Endothelial cell of umbilical vein (primary cell): ENCODE measurements around the gene BRPF1. TPM values are rescaled to one million over a fixed set of nuclear protein-coding genes. Genes with fewer than 3 reads are reported as not detected.

ENCODE experiments used
- BruUV-seq: library from RNA; stranded (reverse); fragments of 400-500 nt; replicated peaks from 2 replicates; lab custom pipeline; 2021; lab: Mats Ljungman, UMichigan
- CTCF ChIA-PET: fragments of 300-600, 350-600 bp; sonication (Branson Sonifier 250); formaldehyde crosslinking; loops from one replicate; lab custom pipeline; 2021; ENCODE audit warnings: antibody characterized with exemption, inconsistent platforms; lab: Charles Lee
- POLR2A ChIA-PET: fragments of 300-600, 350-600 bp; sonication (Branson Sonifier 250); formaldehyde crosslinking; loops from one replicate; lab custom pipeline; 2021; ENCODE audit warnings: antibody characterized with exemption, inconsistent platforms; lab: Charles Lee
- DNase-seq: peaks from one replicate; pipeline ENCODE4 v3.0.0-alpha.2; 2011; ENCODE audit warnings: low read depth, low spot score
- FAIRE-seq: peaks from 2 replicates; lab custom pipeline; 2011; peaks lifted over from hg19 to GRCh38; lab: Jason Lieb, UNC
- H2AFZ ChIP-seq: 2 replicates; pipeline ENCODE4 v1.6.0; 2012; ENCODE audit warnings: low read depth, low read length, control low read depth, inconsistent platforms
- H3K27ac ChIP-seq: 2 replicates; pipeline ENCODE4 v1.5.1; 2011; ENCODE audit warnings: low read depth, mild to moderate bottlenecking, control low read depth, low read length, moderate library complexity; ENCODE audit not compliant: insufficient read depth
- H3K27me3 ChIP-seq, 2 experiments: 2 replicates each; pipeline versions ENCODE4 v1.6.0 to v1.6.1; 2011; ENCODE audit warnings: low read length in 2 of 2, mixed read lengths in 1 of 2; ENCODE audit not compliant: control insufficient read depth in 2 of 2, insufficient read depth in 2 of 2
- H3K36me3 ChIP-seq, 2 experiments: 2 replicates in 1 of 2; 3 replicates in 1 of 2; pipeline ENCODE4 v1.5.1; 2011; ENCODE audit warnings: low read length in 2 of 2, mild to moderate bottlenecking in 1 of 2, moderate library complexity in 1 of 2; ENCODE audit not compliant: control insufficient read depth in 2 of 2, insufficient read depth in 2 of 2; ENCODE audit errors: extremely low read depth in 1 of 2
- H3K4me1 ChIP-seq: 3 replicates; pipeline ENCODE4 v1.5.1; 2011; ENCODE audit warnings: mild to moderate bottlenecking, low read length; ENCODE audit not compliant: control insufficient read depth, insufficient read depth; ENCODE audit errors: extremely low read depth
- H3K4me2 ChIP-seq: 2 replicates; pipeline ENCODE4 v1.6.1; 2011; ENCODE audit warnings: low read length, control low read depth, mixed read lengths; ENCODE audit not compliant: insufficient read depth
- H3K4me3 ChIP-seq, 3 experiments: fragments of 200-600 bp in 1 of 3; sonication (generic), shearing (Covaris generic) in 1 of 3; replicated peaks in 1 of 3; 2 replicates each; pipeline ENCODE4 v1.5.1; 2011 to 2016; ENCODE audit warnings: control low read depth in 3 of 3, low read length in 3 of 3, mild to moderate bottlenecking in 2 of 3, inconsistent platforms in 1 of 3, low read depth in 1 of 3, moderate library complexity in 1 of 3; ENCODE audit not compliant: insufficient read depth in 1 of 3
- H3K79me2 ChIP-seq: 2 replicates; pipeline ENCODE4 v1.6.0; 2012; ENCODE audit warnings: low read length, inconsistent platforms; ENCODE audit not compliant: control insufficient read depth, insufficient read depth
- H3K9ac ChIP-seq: replicated peaks from 2 replicates; pipeline ENCODE3; 2011; ENCODE audit warnings: low read length, control low read depth; ENCODE audit not compliant: insufficient read depth; ENCODE audit errors: extremely low read depth
- H3K9me1 ChIP-seq: replicated peaks from 3 replicates; pipeline ENCODE4 v1.6.0; 2011; ENCODE audit warnings: mild to moderate bottlenecking, low read length; ENCODE audit not compliant: control insufficient read depth, insufficient read depth; ENCODE audit errors: extremely low read depth
- H3K9me3 ChIP-seq: replicated peaks from 2 replicates; pipeline ENCODE4 v1.5.1; 2012; ENCODE audit warnings: low read length, inconsistent platforms; ENCODE audit not compliant: control insufficient read depth, insufficient read depth
- H4K20me1 ChIP-seq: replicated peaks from 2 replicates; pipeline ENCODE3; 2011; ENCODE audit warnings: mild to moderate bottlenecking, low read length; ENCODE audit not compliant: control insufficient read depth, insufficient read depth; ENCODE audit errors: extremely low read depth
- EZH2 ChIP-seq: IDR thresholded peaks from 2 replicates; pipeline ENCODE4 v1.6.1; 2012; ENCODE audit warnings: borderline replicate concordance, low read depth, mild to moderate bottlenecking, moderate library complexity, low read length, inconsistent platforms; ENCODE audit not compliant: severe bottlenecking
- MAX ChIP-seq: IDR thresholded peaks from 2 replicates; pipeline ENCODE4 v1.6.1; 2011; ENCODE audit not compliant: insufficient read depth, insufficient read length
- POLR2A ChIP-seq: IDR thresholded peaks from 2 replicates; pipeline ENCODE4 v1.6.1; 2012; ENCODE audit warnings: low read depth, mild to moderate bottlenecking, control low read depth, low read length
- POLR2AphosphoS5 ChIP-seq: IDR thresholded peaks from 2 replicates; pipeline ENCODE4 v1.6.1; 2012; ENCODE audit warnings: low read depth, mild to moderate bottlenecking, control low read depth, low read length, moderate library complexity; ENCODE audit not compliant: insufficient read depth
- dilution Hi-C: fragments of 300-500 bp; cut with MboI; formaldehyde crosslinking; loops from one replicate; pipeline ENCODE4 v1.15.0; 2019; ENCODE audit warnings: low sequenced_read_pairs; ENCODE audit not compliant: extremely low pct_ligation_motif_present
- intact Hi-C: fragments of 100-400 bp; cut with micrococcal nuclease; formaldehyde crosslinking; loops from one replicate; pipeline ENCODE4 v1.10.0; 2022
- polyA plus RNA-seq, 4 experiments: library from polyadenylated mRNA; depleted of rRNA in 3 of 4; stranded (reverse) in 3 of 4; unstranded in 1 of 4; fragments of >200 nt; gene quantifications; 2 replicates each; pipeline versions ENCODE4 v1.2.1 to v1.2.3, GENCODE V29; 2011 to 2012; ENCODE audit warnings: missing spikeins in 1 of 4
- total RNA-seq: library from RNA; stranded (reverse); gene quantifications from 2 replicates; pipeline ENCODE4 v1.2.3, GENCODE V29; 2021

Gene BRPF1
- total and polyA plus RNA-seq, 2 donors (not counting 3 experiments of a cell fraction or from before 2014, with no cell fraction given): 12.5 to 26.2 TPM

GRCh38 chr3:9749645-9750555 lies 18.4 kb downstream of the BRPF1 start, which contains the start of gene OGG1:
OGG1 (plus strand) TSS chr3:9749952; CDS start chr3:9750287, 335 bp downstream.
- Histone ChIP-seq H3K9me1 (no peaks in the 10 kb centered on the region), H3K4me1 (peaks cover 39% of the 10 kb centered on the region), H3K4me3 (peak within 1 kb of the TSS; percentile 55 to 80 (median 58)), H3K9ac (peak within 1 kb of the TSS; percentile 61), H3K9me3 (no peaks in the 10 kb centered on the region), H3K4me2 (peak within 1 kb of the TSS; percentile 82), H4K20me1 (no peaks in the 10 kb centered on the region), H3K27ac (peak within 1 kb of the TSS; percentile 46), H2AFZ (peak within 1 kb of the TSS; percentile 80), H3K36me3 (peaks cover 5 to 32% of the 10 kb centered on the region in 2 experiments), H3K79me2 (peaks cover 12% of the 10 kb centered on the region), H3K27me3 (no peaks in the 10 kb centered on the region)
- TSS peak; percentile 26 for BruUV-seq
- FAIRE-seq (peak; percentile 100), DNase-seq (peak; percentile 98)
- dilution Hi-C loops: no loop called here
- intact Hi-C loops: loop anchor here (1.0 kb wide), 4 partner anchors 19 to 196 kb away; partner anchors contain the start of genes BRPF1, MTMR14 and TADA3
- TF ChIP-seq EZH2 (no peak), POLR2A (peak; percentile 85), MAX (peak; percentile 36), POLR2AphosphoS5 (peak; percentile 71)
- ChIA-PET POLR2A (interaction anchor here (0.5 to 1.9 kb wide), 4 partner anchors 14 to 43 kb away, joined by 3 to 10 read pairs (median 6); partner anchors contain the start of genes ARPC4 and BRPF1), CTCF (interaction anchor here (0.7 to 2.4 kb wide), 10 partner anchors 12 to 989 kb away, joined by 3 to 12 read pairs (median 4); partner anchors contain the start of genes ARPC4, BRPF1, CRELD1 and TADA3)
